Memory B cell (primary cell): ENCODE data around the gene PLEKHH3.

Experiments used
- ATAC-seq: fragments of 150-1000 bp; cut with Tn5 transposase; 2 replicates; pipeline ENCODE4 v1.10.0; 2021; ENCODE audit warnings: low read depth, mild to moderate bottlenecking, moderate library complexity
- DNase-seq, 2 donors: peaks; one replicate each; pipeline ENCODE4 v3.0.0; 2022; ENCODE audit warnings: low spot score in 2 of 2
- H3K27ac Mint-ChIP-seq: one replicate; pipeline ENCODE4 v1.8.0; 2022; ENCODE audit warnings: mild to moderate bottlenecking, moderate library complexity, mixed read lengths
- H3K27me3 Mint-ChIP-seq: one replicate; pipeline ENCODE4 v1.8.0; 2022; ENCODE audit warnings: mixed read lengths
- H3K36me3 Mint-ChIP-seq: one replicate; pipeline ENCODE4 v1.8.0; 2022; ENCODE audit warnings: mild to moderate bottlenecking, mixed read lengths
- H3K4me1 Mint-ChIP-seq: one replicate; pipeline ENCODE4 v1.8.0; 2022; ENCODE audit warnings: mixed read lengths
- H3K4me3 Mint-ChIP-seq: one replicate; pipeline ENCODE4 v1.8.0; 2022; ENCODE audit warnings: mild to moderate bottlenecking, moderate library complexity, mixed read lengths
- H3K9me3 Mint-ChIP-seq: one replicate; pipeline ENCODE4 v1.8.0; 2022; ENCODE audit warnings: mixed read lengths

Gene PLEKHH3

DNA sequence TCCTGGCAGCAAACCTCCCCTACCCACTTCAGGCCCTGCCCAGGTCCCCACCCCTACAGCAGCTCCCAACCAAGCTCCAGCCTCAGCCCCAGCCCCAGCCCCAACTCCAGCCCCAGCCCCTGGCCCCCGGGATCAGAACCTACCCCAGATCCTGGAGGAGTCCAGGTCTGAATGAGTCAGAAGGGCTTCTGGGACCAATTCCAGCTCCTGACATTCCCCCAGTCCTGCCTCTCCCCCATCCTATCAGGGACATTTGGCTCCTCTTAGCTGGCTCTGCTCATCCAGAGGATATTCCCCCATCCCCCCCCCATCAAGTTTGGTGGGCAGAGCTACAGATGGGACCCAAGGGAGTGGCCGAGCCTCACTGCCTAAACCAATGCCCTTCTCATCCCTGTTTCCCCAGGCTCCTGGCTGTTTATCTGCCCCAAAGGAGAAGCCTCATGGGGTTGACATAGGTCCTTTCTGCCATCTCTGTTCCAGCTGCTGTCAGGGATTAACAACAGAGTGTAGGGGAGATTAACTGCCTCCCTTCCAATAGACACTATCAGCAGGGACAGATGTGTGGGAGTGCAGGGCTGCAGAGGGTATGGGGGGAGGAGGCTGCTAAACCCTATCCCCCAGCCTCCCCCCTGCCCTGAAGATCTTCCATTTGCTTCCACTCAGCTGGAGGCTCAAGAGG is 22.1 kb upstream of the PLEKHH3 start:
- no peak overlapping the region for H3K27ac Mint-ChIP-seq
- DNase-seq (no peak), ATAC-seq (no peak)
- H3K4me3 Mint-ChIP-seq = no peak overlapping the region
- peaks cover 20% of the 10 kb centered on the region for H3K36me3 Mint-ChIP-seq
- H3K9me3 Mint-ChIP-seq = no peaks in the 10 kb centered on the region
- H3K27me3 Mint-ChIP-seq = no peaks in the 10 kb centered on the region
- peaks cover 8% of the 10 kb centered on the region for H3K4me1 Mint-ChIP-seq

DNA sequence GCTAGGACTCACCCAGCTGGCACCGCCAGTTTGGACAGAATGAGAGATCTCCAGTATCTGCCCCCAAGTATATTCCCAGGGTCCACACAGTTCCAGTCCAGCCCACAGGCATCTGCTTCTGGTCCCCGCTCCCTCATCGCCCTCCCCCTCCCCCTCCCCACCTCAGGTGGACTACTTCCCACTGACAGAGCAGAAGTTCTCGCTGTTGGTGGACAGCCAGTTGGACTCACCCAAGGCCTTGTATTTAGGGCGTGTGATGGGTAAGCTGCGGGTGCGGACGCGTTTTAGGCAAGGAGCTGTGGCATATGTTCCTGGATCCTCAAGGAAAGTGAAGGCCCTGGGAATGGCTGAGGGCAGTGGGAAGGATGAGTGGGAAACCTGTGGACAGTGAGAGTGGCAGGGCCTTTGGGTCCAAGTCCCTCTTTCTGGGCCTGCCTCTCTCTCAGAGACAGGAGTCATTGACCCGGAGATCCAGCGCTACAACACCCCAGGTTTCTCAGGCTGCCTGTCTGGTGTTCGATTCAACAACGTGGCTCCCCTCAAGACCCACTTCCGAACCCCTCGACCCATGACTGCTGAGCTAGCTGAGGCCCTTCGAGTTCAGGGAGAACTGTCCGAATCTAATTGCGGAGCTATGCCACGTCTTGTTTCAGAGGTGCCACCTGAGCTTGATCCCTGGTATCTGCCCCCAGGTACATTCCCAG is 20.5 kb upstream of the PLEKHH3 start:
- Mint-ChIP-seq H3K9me3 (no peaks in the 10 kb centered on the region), H3K27ac (no peak overlapping the region), H3K27me3 (no peaks in the 10 kb centered on the region), H3K4me3 (no peak overlapping the region), H3K36me3 (peaks cover 12% of the 10 kb centered on the region), H3K4me1 (peaks cover 2% of the 10 kb centered on the region)
- DNase-seq (no peak), ATAC-seq (no peak)

DNA sequence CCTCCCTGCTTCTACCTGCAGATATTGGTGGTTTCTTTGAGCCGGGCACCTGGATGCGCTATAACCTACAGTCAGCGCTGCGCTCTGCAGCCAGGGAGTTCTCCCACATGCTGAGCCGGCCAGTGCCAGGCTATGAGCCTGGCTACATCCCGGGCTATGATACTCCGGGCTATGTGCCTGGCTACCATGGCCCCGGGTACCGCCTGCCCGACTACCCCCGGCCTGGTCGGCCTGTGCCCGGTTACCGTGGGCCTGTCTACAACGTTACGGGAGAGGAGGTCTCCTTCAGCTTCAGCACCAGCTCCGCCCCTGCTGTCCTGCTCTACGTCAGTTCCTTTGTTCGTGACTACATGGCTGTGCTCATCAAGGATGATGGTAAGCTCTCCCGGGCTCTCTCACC is 18.7 kb upstream of the PLEKHH3 start:
- Mint-ChIP-seq H3K4me3 (no peak overlapping the region), H3K27ac (no peak overlapping the region), H3K27me3 (no peaks in the 10 kb centered on the region), H3K9me3 (no peaks in the 10 kb centered on the region), H3K36me3 (peaks cover 15% of the 10 kb centered on the region), H3K4me1 (no peaks in the 10 kb centered on the region)
- ATAC-seq (no peak), DNase-seq (no peak)

DNA sequence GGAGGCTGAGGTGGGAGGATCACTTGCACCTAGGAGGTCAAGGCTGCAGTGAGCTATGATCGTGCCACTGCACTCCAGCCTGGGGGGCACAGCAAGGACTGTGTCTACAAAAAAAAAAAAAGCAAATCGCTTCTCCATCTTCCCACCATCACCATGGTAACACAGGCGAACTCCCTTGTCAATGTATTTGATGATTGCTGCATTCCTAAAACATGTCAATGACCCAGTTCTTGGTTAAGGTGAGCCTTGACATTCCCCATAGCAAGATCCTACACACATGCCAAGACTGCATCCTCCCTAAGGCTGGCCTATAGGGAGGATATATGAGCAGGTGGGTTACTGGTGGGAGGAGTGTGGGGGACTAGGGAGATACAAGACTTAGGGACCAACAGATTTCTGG is 17.7 kb upstream of the PLEKHH3 start:
- DNase-seq (no peak), ATAC-seq (no peak)
- Mint-ChIP-seq H3K27me3 (no peaks in the 10 kb centered on the region), H3K27ac (no peak overlapping the region), H3K4me3 (no peak overlapping the region), H3K9me3 (no peaks in the 10 kb centered on the region), H3K36me3 (peaks cover 15% of the 10 kb centered on the region), H3K4me1 (no peaks in the 10 kb centered on the region)

DNA sequence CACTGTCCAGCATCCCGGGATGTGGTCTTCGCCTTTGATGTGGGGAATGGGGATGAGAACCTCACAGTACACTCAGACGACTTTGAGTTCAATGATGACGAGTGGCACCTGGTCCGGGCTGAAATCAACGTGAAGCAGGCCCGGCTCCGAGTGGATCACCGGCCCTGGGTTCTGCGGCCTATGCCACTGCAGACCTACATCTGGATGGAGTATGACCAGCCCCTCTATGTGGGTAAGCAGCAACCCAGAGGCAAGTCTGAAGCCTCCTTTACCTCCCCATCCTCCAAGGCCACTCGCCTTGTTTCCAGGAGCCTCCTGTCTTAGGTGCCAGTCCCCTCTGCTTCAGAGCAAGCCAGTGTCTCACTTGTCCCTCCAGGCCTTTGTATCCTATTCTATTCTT is 15.7 kb upstream of the PLEKHH3 start:
- Mint-ChIP-seq H3K9me3 (no peaks in the 10 kb centered on the region), H3K36me3 (peaks cover 9% of the 10 kb centered on the region), H3K27ac (no peak overlapping the region), H3K4me1 (no peaks in the 10 kb centered on the region), H3K27me3 (no peaks in the 10 kb centered on the region), H3K4me3 (no peak overlapping the region)
- ATAC-seq (no peak), DNase-seq (no peak)

DNA sequence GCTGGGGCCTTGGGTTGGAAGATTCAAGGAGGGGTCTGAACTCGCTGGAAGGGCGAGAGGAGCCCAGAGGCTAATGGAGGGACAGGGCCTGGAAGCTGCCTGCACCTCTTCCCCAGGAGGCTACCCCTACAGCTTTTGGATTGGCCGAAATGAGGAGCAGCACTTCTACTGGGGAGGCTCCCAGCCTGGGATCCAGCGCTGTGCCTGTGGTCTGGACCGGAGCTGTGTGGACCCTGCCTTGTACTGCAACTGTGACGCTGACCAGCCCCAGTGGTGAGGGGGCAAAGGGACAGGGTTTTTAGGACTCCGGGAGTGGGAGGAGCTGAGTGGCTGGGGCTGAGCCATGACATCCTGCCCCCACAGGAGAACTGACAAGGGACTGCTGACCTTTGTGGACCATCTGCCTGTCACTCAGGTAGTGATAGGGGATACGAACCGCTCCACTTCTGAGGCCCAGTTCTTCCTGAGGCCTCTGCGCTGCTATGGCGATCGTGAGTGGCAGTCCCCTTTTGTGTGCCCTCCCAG is 14.3 kb upstream of the PLEKHH3 start:
- Mint-ChIP-seq H3K27ac (no peak overlapping the region), H3K4me1 (no peaks in the 10 kb centered on the region), H3K27me3 (no peaks in the 10 kb centered on the region), H3K4me3 (no peak overlapping the region), H3K9me3 (no peaks in the 10 kb centered on the region), H3K36me3 (peaks cover 13% of the 10 kb centered on the region)
- DNase-seq (no peak), ATAC-seq (no peak)

DNA sequence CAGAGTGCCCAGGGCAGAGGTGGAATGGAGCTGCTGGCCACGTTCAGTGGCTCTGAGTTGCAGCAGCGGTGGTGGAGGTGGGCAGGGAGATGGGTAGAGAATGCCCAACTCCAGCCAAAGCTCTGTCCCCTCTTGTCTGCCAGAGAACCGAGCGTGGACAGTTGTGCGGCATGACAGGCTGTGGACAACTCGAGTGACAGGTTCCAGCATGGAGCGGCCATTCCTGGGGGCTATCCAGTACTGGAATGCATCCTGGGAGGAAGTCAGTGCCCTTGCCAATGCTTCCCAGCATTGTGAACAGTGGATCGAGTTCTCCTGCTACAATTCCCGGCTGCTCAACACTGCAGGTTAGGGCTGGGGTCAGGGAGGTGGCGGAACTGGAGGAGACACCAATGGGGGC is 13.8 kb upstream of the PLEKHH3 start:
- H3K27me3 Mint-ChIP-seq = no peaks in the 10 kb centered on the region

DNA sequence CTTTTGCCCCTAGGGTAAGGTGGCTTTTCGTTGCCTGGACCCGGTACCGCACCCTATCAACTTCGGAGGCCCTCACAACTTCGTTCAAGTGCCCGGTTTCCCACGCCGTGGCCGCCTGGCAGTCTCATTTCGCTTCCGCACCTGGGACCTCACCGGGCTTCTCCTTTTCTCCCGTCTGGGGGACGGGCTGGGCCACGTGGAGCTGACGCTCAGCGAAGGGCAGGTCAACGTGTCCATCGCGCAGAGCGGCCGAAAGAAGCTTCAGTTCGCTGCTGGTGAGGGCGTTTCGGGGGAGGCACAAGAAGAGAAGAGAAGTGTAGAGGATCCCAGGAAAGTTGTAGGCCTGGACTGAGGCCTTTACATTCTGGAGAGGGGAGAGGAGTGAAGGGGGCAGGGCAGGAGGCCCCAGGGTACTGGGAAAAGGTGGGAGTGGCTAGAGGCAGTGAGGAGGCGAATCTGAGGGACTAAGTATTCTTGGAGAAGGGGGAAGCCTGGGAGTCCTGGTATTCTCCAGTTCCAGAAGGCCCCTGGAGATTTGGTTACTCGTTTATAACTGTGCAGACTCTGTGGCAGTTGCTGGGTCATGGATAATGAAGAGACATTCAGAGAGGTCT is 11.0 kb upstream of the PLEKHH3 start:
- Mint-ChIP-seq H3K27me3 (no peaks in the 10 kb centered on the region), H3K4me1 (peaks cover 7% of the 10 kb centered on the region), H3K36me3 (peaks cover 10% of the 10 kb centered on the region), H3K9me3 (no peaks in the 10 kb centered on the region), H3K4me3 (no peak overlapping the region), H3K27ac (no peak overlapping the region)
- DNase-seq (no peak), ATAC-seq (no peak)

More for the DNA sequence above, 13.8 kb upstream of the PLEKHH3 start:
- Mint-ChIP-seq H3K9me3 (no peaks in the 10 kb centered on the region), H3K36me3 (peaks cover 11% of the 10 kb centered on the region), H3K27ac (no peak overlapping the region), H3K4me3 (no peak overlapping the region), H3K4me1 (no peaks in the 10 kb centered on the region)
- ATAC-seq = no peak
- no peak for DNase-seq

DNA sequence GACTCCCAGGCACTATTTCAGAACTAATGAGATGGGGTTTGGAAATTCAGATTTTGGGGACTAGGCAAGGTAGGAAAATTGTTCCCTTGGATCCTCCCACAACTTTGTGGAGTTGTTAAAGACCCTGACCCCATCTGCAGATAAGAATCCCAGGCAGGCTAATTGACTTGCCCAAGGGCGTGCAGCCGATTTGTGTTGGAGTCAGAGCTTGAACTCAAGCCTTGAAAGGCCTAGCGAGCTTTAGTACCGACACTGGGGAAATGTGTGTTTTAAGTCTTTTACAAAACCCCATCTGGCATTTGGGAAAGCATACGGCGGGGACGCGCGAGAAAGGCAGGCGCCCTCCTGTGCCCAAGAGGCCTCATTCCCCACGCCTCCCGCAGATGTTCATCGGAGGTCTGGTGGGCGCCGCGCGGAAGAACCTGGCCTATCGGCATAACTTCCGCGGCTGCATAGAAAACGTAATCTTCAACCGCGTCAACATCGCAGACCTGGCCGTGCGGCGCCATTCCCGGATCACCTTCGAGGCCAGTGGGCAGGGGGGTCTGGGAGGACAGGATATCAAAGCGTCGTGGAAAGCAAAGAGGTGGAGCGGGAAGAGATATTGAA is 9.8 kb upstream of the PLEKHH3 start:
- H3K36me3 Mint-ChIP-seq = peaks cover 8% of the 10 kb centered on the region
- peaks cover 14% of the 10 kb centered on the region for H3K4me1 Mint-ChIP-seq
- H3K9me3 Mint-ChIP-seq = no peaks in the 10 kb centered on the region
- no peak overlapping the region for H3K27ac Mint-ChIP-seq
- H3K4me3 Mint-ChIP-seq = no peak overlapping the region
- DNase-seq (no peak), ATAC-seq (no peak)
- H3K27me3 Mint-ChIP-seq = no peaks in the 10 kb centered on the region

DNA sequence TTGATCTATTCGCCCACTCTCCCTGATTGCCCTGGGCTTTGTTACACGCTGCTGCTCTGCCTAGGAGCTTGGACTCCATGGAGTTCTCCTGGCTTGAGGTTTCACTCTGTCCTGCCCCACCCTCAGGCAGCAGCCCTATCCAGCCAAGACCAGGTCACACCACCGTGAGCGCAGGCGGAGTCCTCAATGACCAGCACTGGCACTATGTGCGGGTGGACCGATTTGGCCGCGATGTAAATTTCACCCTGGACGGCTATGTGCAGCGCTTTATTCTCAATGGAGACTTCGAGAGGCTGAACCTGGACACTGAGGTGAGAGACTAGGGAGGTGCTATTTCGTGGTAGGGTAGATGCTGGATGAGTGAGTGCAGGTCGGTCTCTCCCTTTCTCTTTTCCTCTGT is 9.0 kb upstream of the PLEKHH3 start:
- ATAC-seq (no peak), DNase-seq (no peak)
- no peak overlapping the region for H3K4me3 Mint-ChIP-seq
- H3K4me1 Mint-ChIP-seq = peaks cover 19% of the 10 kb centered on the region
- H3K9me3 Mint-ChIP-seq = no peaks in the 10 kb centered on the region
- H3K27me3 Mint-ChIP-seq = no peaks in the 10 kb centered on the region
- peaks cover 6% of the 10 kb centered on the region for H3K36me3 Mint-ChIP-seq
- no peak overlapping the region for H3K27ac Mint-ChIP-seq

DNA sequence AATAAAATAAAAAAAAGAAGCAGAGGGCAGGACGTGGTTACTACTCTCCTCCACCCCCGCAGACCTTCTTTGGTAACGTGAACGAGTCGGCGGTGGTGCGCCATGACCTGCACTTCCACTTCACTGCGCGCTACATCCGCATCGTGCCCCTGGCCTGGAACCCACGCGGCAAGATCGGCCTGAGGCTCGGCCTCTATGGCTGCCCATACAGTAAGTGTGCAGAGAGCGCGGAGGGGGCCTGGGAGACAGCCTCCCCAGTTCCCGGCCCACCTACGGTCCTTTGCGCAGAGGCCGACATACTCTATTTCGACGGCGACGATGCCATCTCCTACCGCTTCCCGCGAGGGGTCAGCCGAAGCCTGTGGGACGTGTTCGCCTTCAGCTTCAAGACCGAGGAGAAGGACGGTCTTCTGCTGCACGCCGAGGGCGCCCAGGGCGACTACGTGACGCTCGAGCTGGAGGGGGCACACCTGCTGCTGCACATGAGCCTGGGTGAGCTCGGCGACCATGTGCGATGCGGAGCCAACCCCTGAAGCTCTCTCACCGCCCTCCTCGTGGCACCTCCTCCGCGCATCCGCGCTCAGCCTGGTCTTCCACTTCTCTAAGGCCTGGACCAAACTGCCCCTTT is 8.2 kb upstream of the PLEKHH3 start:
- H3K4me1 Mint-ChIP-seq = peaks cover 23% of the 10 kb centered on the region
- ATAC-seq (no peak), DNase-seq (no peak)
- H3K27ac Mint-ChIP-seq = no peak overlapping the region
- H3K4me3 Mint-ChIP-seq = no peak overlapping the region
- peaks cover 6% of the 10 kb centered on the region for H3K36me3 Mint-ChIP-seq
- H3K9me3 Mint-ChIP-seq = no peaks in the 10 kb centered on the region
- no peaks in the 10 kb centered on the region for H3K27me3 Mint-ChIP-seq

DNA sequence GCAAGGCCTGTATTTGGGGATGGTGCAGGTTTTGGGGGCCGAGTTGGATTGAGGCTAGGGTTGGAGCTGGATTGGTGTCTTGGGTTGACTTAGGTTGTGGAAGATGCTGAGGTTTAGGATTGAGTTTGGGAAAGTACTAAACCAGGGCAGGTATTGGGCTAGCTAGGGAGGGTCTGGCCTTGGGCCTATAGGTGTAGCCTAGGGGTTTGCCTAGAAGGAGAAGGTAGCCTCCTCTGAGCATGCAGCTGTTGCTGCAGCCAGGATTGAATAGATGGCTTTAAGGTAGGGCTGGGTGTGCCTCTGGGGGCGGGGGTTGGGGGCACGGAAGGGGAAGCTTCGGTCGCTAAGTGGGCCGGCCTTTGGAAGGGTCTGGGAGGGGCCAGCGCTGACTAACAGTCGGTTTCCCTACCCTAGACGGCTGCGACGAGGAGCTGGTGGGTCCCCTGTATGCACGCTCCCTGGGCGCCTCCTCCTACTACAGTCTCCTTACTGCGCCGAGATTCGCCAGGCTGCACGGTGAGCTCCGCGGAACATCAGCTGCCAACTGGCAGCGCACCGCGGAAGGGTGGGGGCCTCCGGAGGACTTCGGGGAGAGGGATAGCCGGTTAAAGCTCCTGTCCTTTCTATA is 6.7 kb upstream of the PLEKHH3 start:
- DNase-seq (no peak), ATAC-seq (peak; percentile 6)
- no peaks in the 10 kb centered on the region for H3K27me3 Mint-ChIP-seq
- no peaks in the 10 kb centered on the region for H3K9me3 Mint-ChIP-seq
- no peak overlapping the region for H3K27ac Mint-ChIP-seq
- H3K4me1 Mint-ChIP-seq = peaks cover 27% of the 10 kb centered on the region
- peaks cover 6% of the 10 kb centered on the region for H3K36me3 Mint-ChIP-seq
- H3K4me3 Mint-ChIP-seq = peak overlapping the region; percentile 90

DNA sequence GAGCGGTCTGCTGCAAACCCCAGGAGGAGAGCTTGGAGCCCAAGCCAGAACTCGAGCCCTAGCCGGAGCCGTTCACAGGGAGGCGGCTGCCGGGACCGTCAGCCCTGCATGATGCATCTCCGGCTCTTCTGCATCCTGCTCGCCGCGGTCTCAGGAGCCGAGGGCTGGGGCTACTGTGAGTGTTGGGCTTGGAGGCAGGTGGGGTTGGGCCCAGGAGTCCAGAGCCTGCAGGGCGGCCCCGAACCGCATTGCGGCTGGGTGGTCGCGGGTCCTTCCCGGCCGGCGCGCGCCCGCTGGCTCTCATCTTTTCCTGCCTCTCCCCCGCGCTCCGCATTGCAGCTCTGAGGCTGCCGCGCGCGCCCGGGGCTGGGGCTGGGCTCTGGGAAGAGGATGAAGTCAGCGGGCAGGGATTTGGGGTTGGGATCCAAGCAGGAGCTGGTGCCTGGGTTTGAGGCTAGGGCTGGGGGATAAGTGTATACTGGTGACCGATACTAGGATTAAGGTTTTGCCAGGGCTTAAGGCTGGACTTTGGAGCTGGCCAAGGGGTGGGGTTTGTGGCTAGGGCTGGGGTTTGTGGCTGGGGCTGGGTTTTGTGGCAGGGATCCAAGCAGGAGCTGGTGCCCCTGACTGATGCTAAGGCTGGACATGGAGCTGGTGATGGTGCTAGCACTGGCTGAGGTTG is 6.1 kb upstream of the PLEKHH3 start:
- Mint-ChIP-seq H3K36me3 (peaks cover 6% of the 10 kb centered on the region), H3K27ac (peak overlapping the region; percentile 18), H3K4me3 (peak overlapping the region; percentile 90), H3K4me1 (peaks cover 31% of the 10 kb centered on the region), H3K27me3 (no peaks in the 10 kb centered on the region), H3K9me3 (no peaks in the 10 kb centered on the region)
- DNase-seq = peak in 1 of 2 donors; percentile 27
- ATAC-seq = no peak
